Progenitor cell of endocrine pancreas (in vitro differentiated cells): ENCODE data around the gene PLCB3. TPM values are rescaled to one million over a fixed set of nuclear protein-coding genes. Genes with fewer than 3 reads are reported as not detected.
"Not testable (repeated sequence)": the region's sequence is repeated elsewhere in the genome, so short reads cannot be mapped to it uniquely, and the experiment has no call there.

Experiments used
- DNase-seq: peaks from one replicate; pipeline ENCODE4 v3.0.0; 2021; ENCODE audit warnings: low spot score; ENCODE audit not compliant: unreplicated experiment
- H3K27ac Mint-ChIP-seq: 2 replicates; pipeline ENCODE4 v1.8.0; 2021; ENCODE audit warnings: mild to moderate bottlenecking, moderate library complexity, mixed read lengths
- H3K27me3 Mint-ChIP-seq: 2 replicates; pipeline ENCODE4 v1.8.0; 2021; ENCODE audit warnings: mixed read lengths
- H3K36me3 Mint-ChIP-seq: 2 replicates; pipeline ENCODE4 v1.8.0; 2022; ENCODE audit warnings: mixed read lengths; ENCODE audit not compliant: insufficient read depth
- H3K4me1 Mint-ChIP-seq: 2 replicates; pipeline ENCODE4 v1.8.0; 2021; ENCODE audit warnings: low read depth, mixed read lengths
- H3K4me3 Mint-ChIP-seq: 2 replicates; pipeline ENCODE4 v1.8.0; 2021; ENCODE audit warnings: low read depth, mild to moderate bottlenecking, moderate library complexity, mixed read lengths
- H3K9me3 Mint-ChIP-seq: 2 replicates; pipeline ENCODE4 v1.8.0; 2021; ENCODE audit warnings: low read depth, mixed read lengths
- total RNA-seq: library from RNA; stranded (reverse); gene quantifications from 2 replicates; pipeline ENCODE4 v1.2.1, GENCODE V29; 2021
- TF ChIP-seq, protein P1 (sequence below): fragments of 200-600 bp; sonication (generic); IDR thresholded peaks from one replicate; pipeline ENCODE4 v1.5.0; 2021; ENCODE audit warnings: antibody characterized with exemption, mild to moderate bottlenecking; ENCODE audit not compliant: unreplicated experiment

The PLCB3 gene
- total RNA-seq, 1 donor from 2014 or later = 22.6 TPM

DNA sequence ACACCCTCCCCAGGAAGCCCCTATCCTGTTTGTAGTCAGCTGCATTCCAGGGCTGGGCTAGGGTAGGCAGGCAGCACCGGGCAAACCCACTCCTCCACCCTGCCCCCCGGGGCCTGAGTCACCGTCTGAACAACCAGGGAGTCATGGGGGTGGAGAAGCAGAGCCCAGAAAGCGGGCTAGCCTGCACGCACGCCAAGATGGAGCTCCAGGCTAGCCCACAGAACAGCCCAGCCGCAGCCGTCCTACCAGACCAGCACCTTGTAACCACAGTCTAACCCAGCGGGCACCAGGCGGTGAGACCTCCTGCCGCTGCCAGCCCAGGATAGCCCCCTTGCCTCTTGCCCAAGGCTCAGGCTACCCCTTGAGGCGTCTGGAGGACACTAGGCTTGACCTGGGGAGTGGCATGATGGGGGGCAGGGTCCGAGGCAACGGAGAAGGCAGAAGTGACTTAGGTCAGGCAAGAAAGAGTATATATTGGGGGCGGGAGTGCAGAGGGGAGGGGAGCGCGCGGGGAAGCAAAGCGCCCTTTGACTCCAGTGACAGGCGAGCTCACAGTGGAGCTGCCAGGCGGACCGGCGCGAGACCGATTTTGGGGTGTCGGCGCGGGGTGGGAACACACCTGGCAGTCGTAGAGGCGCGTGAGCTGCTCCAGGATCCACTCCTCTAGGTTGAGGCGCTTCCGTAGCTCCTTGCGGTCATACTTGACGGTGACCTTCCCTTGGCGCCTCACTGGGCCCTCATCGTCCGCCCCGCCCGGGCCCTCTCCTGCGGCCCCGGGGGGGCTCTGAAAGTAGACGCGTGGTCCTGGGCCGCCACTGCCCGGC is 5.3 kb upstream of the PLCB3 start:
- Mint-ChIP-seq H3K9me3 (no peaks in the 10 kb centered on the region), H3K4me1 (peaks cover 6% of the 10 kb centered on the region), H3K4me3 (peak overlapping the region; percentile 86), H3K27me3 (peaks cover 3% of the 10 kb centered on the region), H3K36me3 (peaks cover 4% of the 10 kb centered on the region), H3K27ac (peak overlapping the region; percentile 90)
- DNase-seq = no peak
- TF ChIP-seq, protein P1, sequence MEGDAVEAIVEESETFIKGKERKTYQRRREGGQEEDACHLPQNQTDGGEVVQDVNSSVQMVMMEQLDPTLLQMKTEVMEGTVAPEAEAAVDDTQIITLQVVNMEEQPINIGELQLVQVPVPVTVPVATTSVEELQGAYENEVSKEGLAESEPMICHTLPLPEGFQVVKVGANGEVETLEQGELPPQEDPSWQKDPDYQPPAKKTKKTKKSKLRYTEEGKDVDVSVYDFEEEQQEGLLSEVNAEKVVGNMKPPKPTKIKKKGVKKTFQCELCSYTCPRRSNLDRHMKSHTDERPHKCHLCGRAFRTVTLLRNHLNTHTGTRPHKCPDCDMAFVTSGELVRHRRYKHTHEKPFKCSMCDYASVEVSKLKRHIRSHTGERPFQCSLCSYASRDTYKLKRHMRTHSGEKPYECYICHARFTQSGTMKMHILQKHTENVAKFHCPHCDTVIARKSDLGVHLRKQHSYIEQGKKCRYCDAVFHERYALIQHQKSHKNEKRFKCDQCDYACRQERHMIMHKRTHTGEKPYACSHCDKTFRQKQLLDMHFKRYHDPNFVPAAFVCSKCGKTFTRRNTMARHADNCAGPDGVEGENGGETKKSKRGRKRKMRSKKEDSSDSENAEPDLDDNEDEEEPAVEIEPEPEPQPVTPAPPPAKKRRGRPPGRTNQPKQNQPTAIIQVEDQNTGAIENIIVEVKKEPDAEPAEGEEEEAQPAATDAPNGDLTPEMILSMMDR = no peak

GRCh38 chr11:64246621-64246870 is 4.8 kb upstream of the PLCB3 start:
- not testable (repeated sequence) for H3K9me3 Mint-ChIP-seq, H3K36me3 Mint-ChIP-seq, DNase-seq, H3K27me3 Mint-ChIP-seq, H3K27ac Mint-ChIP-seq, H3K4me1 Mint-ChIP-seq
- peak overlapping the region; percentile 86 for H3K4me3 Mint-ChIP-seq

GRCh38 chr11:64246871-64247728 is 4.2 kb upstream of the PLCB3 start, which contains the start of gene PPP1R14B:
Gene PPP1R14B, minus strand, starts transcription at chr11:64246943. Its CDS starts 270 bp downstream, at chr11:64246673.
- H3K36me3 Mint-ChIP-seq = peaks cover 4% of the 10 kb centered on the region
- TF ChIP-seq, protein P1 = peak; percentile 36
- H3K4me3 Mint-ChIP-seq = peak within 1 kb of the TSS; percentile 86
- peaks cover 11% of the 10 kb centered on the region for H3K4me1 Mint-ChIP-seq
- peak within 1 kb of the TSS; percentile 95 for H3K27ac Mint-ChIP-seq
- peaks cover 3% of the 10 kb centered on the region for H3K27me3 Mint-ChIP-seq
- peak; percentile 80 for DNase-seq
- H3K9me3 Mint-ChIP-seq = no peaks in the 10 kb centered on the region

DNA sequence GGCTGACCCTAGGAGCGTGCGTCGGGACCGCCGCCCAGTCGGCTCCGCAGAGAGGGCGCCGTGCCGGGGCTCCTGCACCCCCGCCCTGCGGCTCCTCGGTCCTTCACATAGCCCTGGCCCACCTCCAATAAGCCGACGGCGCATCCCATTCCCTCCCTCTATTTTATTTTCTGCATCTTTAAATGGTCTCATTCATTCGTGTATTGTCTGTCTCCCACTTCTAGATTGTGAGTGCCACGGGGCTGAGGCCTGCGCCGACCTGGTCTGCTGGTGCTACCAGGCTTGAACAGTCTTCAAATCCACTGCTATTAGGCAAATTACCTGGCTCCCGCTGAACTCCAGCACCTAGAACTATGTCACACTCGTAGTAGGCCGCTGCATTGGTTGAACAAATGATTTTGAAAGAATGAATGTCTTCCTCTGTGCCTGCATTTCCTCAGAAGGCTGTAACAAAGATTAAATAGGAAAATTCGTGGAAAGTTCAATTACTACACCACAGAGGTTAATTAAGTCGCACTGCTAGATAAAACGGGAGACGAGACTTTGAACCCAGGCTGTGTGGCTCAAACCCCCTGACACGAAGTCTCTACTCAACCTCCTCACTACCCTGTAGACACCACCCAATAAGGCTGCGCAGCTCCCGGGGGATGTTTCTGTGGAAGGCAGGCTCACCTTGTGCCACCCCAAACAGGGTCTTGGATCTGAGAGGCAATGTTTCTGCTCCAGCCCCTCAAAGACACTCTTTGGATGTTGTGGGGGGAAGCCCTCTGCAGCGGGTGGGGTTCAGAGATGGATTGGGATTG is 3.4 kb upstream of the PLCB3 start:
- no peaks in the 10 kb centered on the region for H3K9me3 Mint-ChIP-seq
- peak overlapping the region; percentile 78 for H3K27ac Mint-ChIP-seq
- H3K27me3 Mint-ChIP-seq = peaks cover 3% of the 10 kb centered on the region
- H3K4me1 Mint-ChIP-seq = peaks cover 11% of the 10 kb centered on the region
- H3K36me3 Mint-ChIP-seq = peaks cover 4% of the 10 kb centered on the region
- peak overlapping the region; percentile 86 for H3K4me3 Mint-ChIP-seq
- TF ChIP-seq, protein P1 = no peak
- no peak for DNase-seq

- Mint-ChIP-seq H3K4me1 (peaks cover 11% of the 10 kb centered on the region), H3K27ac (no peak overlapping the region), H3K36me3 (peaks cover 3% of the 10 kb centered on the region), H3K9me3 (no peaks in the 10 kb centered on the region), H3K4me3 (no peak overlapping the region), H3K27me3 (peaks cover 3% of the 10 kb centered on the region)
- DNase-seq = no peak
- TF ChIP-seq, protein P1 = no peak
Observed at GRCh38 chr11:64248578-64248977, 2.8 kb upstream of the PLCB3 start.
